Endothelial cell of umbilical vein (primary cell): ENCODE measurements around the gene CXCL6.

Experiments
- EZH2 ChIP-seq: IDR thresholded peaks from 2 replicates; pipeline ENCODE4 v1.6.1; 2012; ENCODE audit warnings: borderline replicate concordance, low read depth, mild to moderate bottlenecking, moderate library complexity, low read length, inconsistent platforms; ENCODE audit not compliant: severe bottlenecking
- FOS ChIP-seq: IDR thresholded peaks from 2 replicates; pipeline ENCODE4 v1.6.1; 2011; ENCODE audit warnings: mild to moderate bottlenecking, low read length, moderate library complexity, borderline replicate concordance; ENCODE audit not compliant: insufficient read depth
- GATA2 ChIP-seq: IDR thresholded peaks from 2 replicates; pipeline ENCODE4 v1.7.0; 2011; ENCODE audit warnings: low read depth, mild to moderate bottlenecking, moderate library complexity, mixed read lengths, low read length; ENCODE audit not compliant: insufficient read length, insufficient read depth
- JUN ChIP-seq: IDR thresholded peaks from 2 replicates; pipeline ENCODE4 v1.6.1; 2011; ENCODE audit warnings: borderline replicate concordance, low read depth; ENCODE audit not compliant: insufficient read length, insufficient read depth
- POLR2A ChIP-seq: IDR thresholded peaks from 2 replicates; pipeline ENCODE4 v1.6.1; 2012; ENCODE audit warnings: low read depth, mild to moderate bottlenecking, control low read depth, low read length
- POLR2AphosphoS5 ChIP-seq: IDR thresholded peaks from 2 replicates; pipeline ENCODE4 v1.6.1; 2012; ENCODE audit warnings: low read depth, mild to moderate bottlenecking, control low read depth, low read length, moderate library complexity; ENCODE audit not compliant: insufficient read depth
- TF ChIP-seq, protein P1 (sequence below), 2 donors: IDR thresholded peaks; 1 replicate in 1 of 2; 2 replicates in 1 of 2; pipeline ENCODE4 v1.5.1; 2011; ENCODE audit warnings: low read length in 2 of 2, mild to moderate bottlenecking in 2 of 2, moderate library complexity in 2 of 2, control low read depth in 1 of 2, inconsistent platforms in 1 of 2, low read depth in 1 of 2; ENCODE audit not compliant: insufficient read depth in 1 of 2; ENCODE audit errors: extremely low read depth in 1 of 2
- TF ChIP-seq, protein P2 (sequence below): IDR thresholded peaks from 2 replicates; pipeline ENCODE4 v1.6.1; 2011; ENCODE audit not compliant: insufficient read depth, insufficient read length

DNA sequence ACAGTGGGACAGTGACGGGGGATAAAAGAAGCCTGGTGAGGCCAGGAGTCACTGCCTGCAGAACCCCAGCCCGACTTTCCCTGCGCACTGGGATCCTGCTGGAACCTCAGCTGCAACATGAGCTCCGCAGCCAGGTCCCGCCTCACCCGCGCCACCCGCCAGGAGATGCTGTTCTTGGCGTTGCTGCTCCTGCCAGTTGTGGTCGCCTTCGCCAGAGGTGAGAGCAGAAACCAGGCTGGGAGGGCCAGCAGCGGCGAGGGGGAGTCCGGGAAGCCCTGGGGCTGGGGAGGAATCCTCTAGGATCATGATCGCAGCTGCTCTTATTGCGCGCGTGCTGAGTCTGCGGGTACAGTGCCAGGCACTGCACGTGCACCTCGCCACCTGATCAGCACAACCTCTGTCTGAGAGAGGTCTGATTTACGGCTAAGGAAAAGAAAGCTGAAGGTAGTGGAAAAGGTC, 16.8 kb downstream of the CXCL6 start, which contains the start of gene PF4V1:
- TF ChIP-seq, protein P1, sequence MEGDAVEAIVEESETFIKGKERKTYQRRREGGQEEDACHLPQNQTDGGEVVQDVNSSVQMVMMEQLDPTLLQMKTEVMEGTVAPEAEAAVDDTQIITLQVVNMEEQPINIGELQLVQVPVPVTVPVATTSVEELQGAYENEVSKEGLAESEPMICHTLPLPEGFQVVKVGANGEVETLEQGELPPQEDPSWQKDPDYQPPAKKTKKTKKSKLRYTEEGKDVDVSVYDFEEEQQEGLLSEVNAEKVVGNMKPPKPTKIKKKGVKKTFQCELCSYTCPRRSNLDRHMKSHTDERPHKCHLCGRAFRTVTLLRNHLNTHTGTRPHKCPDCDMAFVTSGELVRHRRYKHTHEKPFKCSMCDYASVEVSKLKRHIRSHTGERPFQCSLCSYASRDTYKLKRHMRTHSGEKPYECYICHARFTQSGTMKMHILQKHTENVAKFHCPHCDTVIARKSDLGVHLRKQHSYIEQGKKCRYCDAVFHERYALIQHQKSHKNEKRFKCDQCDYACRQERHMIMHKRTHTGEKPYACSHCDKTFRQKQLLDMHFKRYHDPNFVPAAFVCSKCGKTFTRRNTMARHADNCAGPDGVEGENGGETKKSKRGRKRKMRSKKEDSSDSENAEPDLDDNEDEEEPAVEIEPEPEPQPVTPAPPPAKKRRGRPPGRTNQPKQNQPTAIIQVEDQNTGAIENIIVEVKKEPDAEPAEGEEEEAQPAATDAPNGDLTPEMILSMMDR (IDR thresholded peaks at IDR 0.05; ENCODE audit: extremely low read depth in 1 of 2, insufficient read depth in 1 of 2, low read depth in 1 of 2, low read length in 2 of 2), result peak; percentile 14 to 45
- TF ChIP-seq POLR2A, result no peak
- no peak for TF ChIP-seq EZH2
- no peak for TF ChIP-seq GATA2
- TF ChIP-seq POLR2AphosphoS5, result no peak
- TF ChIP-seq, protein P2, sequence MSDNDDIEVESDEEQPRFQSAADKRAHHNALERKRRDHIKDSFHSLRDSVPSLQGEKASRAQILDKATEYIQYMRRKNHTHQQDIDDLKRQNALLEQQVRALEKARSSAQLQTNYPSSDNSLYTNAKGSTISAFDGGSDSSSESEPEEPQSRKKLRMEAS, result no peak
- TF ChIP-seq JUN, result no peak
- TF ChIP-seq FOS, result no peak
